Upper lobe of left lung (tissue), 4 donors: Measurements from ENCODE around the gene PNLIPRP3.

Experiments used
- CTCF ChIP-seq, 6 experiments: fragments of 450-650 bp in 4 of 6; fragments of 200-600 bp in 2 of 6; sonication (generic) in 2 of 6; IDR thresholded peaks; one replicate each; pipeline ENCODE4 v1.5.1; 2016 to 2019; ENCODE audit warnings: antibody characterized with exemption in 6 of 6
- EP300 ChIP-seq, 4 donors: sonication (generic); formaldehyde crosslinking; IDR thresholded peaks; one replicate each; pipeline ENCODE4 v1.5.1; 2017; ENCODE audit warnings: antibody characterized with exemption in 4 of 4, control low read depth in 2 of 4

GRCh38 chr10:116470071-116470470 is 42.4 kb downstream of the PNLIPRP3 start:
- TF ChIP-seq CTCF (IDR thresholded peaks at IDR 0.05) (no peak), EP300 (IDR thresholded peaks at IDR 0.05) (no peak)
